Ishikawa (cell line): ENCODE measurements around the gene SH2B3.
A peak's percentile ranks its signal among the peaks of the same experiment; 100 is the strongest.

Experiments
- CEBPB ChIP-seq: IDR thresholded peaks from 2 replicates; pipeline ENCODE4 v1.6.1; 2012
- CREB1 ChIP-seq: IDR thresholded peaks from 2 replicates; pipeline ENCODE4 v1.6.1; 2012; ENCODE audit warnings: low read depth
- EGR1 ChIP-seq: IDR thresholded peaks from 2 replicates; pipeline ENCODE4 v1.6.1; 2012
- EP300 ChIP-seq: IDR thresholded peaks from 2 replicates; pipeline ENCODE4 v1.6.1; 2012; ENCODE audit warnings: borderline replicate concordance
- FOXM1 ChIP-seq: IDR thresholded peaks from 2 replicates; pipeline ENCODE4 v1.6.1; 2012; ENCODE audit warnings: low read depth, borderline replicate concordance
- NFIC ChIP-seq: IDR thresholded peaks from 2 replicates; pipeline ENCODE4 v1.6.1; 2012
- RAD21 ChIP-seq: IDR thresholded peaks from 2 replicates; pipeline ENCODE4 v1.6.1; 2012; ENCODE audit warnings: low read depth
- TAF1 ChIP-seq: IDR thresholded peaks from 2 replicates; pipeline ENCODE4 v1.6.1; 2012; ENCODE audit warnings: low read depth, mild to moderate bottlenecking
- TCF12 ChIP-seq: IDR thresholded peaks from 2 replicates; pipeline ENCODE4 v1.6.1; 2012; ENCODE audit warnings: low read depth
- TEAD4 ChIP-seq: IDR thresholded peaks from 2 replicates; pipeline ENCODE4 v1.6.1; 2012
- YY1 ChIP-seq: IDR thresholded peaks from 2 replicates; pipeline ENCODE4 v1.6.1; 2012; ENCODE audit warnings: low read depth
- ZBTB7A ChIP-seq: IDR thresholded peaks from 2 replicates; pipeline ENCODE4 v1.6.1; 2012; ENCODE audit warnings: low read depth
- TF ChIP-seq, protein P1 (sequence below): IDR thresholded peaks from 2 replicates; pipeline ENCODE4 v1.6.1; 2012
- TF ChIP-seq, protein P2 (sequence below): IDR thresholded peaks from 2 replicates; pipeline ENCODE4 v1.6.1; 2012; ENCODE audit warnings: low read depth, mild to moderate bottlenecking
- TF ChIP-seq, protein P3 (sequence below): IDR thresholded peaks from 2 replicates; pipeline ENCODE4 v1.6.1; 2012

SH2B3 gene

DNA sequence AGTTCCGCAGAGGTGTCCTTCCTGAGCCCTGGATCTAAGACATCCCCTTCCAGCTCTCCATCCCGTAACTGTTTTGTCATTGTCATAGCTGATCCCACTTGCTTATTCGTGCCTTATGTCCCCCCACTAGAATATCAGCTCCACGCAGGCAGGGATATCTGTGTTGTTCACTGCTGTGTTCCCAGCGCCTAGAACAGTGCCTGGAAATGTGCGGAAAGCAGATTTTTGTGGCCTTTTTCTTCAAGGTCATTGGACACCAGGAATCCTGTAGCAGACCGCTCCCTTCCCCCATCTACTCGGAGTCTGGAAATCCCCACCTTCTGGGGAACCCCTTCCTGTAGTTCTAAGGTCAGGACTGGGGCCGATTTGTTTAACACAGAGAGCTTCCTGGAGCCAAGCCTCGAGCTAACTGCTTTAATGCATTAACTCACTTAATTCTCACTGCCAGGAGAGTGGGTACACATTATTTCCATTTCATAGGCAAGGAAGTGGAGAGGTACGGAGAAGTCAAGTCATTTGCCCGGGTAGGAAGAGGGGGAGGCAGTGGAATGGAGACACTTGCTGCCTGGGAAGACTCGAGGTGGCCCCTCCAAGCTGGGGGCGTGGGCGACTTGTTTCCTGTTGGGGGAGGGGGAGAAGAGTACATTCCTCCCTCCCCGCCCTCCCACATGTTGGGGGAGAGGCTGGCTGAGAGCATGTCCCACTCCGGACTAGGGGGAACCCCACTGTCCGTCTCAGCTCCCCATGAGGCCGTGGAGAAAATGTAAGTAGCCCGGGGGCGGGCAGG is 1.2 kb upstream of the SH2B3 start:
- TF ChIP-seq TCF12, result no peak
- 0 out of 2 replicates have a peak, but pooled peaks have one; percentile 24 for TF ChIP-seq EGR1

DNA sequence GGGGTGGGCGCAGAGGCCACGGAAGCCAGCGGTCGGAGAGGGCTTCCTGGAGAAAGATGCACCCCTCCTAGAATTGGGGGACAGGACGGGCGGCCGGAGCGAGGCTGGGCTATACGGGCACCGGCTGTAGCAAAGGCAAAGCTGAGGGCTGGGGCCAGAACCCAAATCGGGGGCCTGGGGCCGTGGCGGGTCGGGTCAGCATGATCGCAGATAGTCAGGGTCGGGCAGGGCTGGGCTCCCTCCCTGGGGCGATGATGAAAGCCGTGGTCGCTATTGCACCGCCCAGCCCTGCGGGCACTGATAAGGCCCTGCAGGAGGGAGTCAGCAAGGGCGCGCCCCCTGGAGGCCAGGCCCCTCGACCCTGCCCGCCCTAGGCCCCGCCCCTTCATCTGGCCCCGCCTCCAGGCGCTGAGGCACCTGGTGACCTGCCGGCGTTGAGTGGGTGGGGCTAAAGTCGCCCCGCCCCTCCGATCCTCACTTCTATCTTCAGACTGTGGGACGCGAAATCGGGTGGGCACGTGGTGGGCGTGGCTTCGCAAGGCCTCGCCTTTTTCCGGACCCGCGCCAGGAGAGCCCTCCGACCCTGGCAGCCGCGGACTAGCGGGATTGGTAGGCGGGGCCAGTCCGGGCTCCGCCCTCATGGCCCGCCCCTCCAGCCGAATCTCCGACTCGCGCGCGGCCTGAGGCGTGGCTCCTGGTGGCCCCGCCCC is 419 bp upstream of the SH2B3 start:
- TF ChIP-seq, protein P1, sequence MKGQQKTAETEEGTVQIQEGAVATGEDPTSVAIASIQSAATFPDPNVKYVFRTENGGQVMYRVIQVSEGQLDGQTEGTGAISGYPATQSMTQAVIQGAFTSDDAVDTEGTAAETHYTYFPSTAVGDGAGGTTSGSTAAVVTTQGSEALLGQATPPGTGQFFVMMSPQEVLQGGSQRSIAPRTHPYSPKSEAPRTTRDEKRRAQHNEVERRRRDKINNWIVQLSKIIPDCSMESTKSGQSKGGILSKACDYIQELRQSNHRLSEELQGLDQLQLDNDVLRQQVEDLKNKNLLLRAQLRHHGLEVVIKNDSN, result peak; percentile 92
- TF ChIP-seq TEAD4, result no peak
- no peak for TF ChIP-seq FOXM1
- no peak; the same call in 1 of the 2 replicates for TF ChIP-seq NFIC
- TF ChIP-seq, protein P2, sequence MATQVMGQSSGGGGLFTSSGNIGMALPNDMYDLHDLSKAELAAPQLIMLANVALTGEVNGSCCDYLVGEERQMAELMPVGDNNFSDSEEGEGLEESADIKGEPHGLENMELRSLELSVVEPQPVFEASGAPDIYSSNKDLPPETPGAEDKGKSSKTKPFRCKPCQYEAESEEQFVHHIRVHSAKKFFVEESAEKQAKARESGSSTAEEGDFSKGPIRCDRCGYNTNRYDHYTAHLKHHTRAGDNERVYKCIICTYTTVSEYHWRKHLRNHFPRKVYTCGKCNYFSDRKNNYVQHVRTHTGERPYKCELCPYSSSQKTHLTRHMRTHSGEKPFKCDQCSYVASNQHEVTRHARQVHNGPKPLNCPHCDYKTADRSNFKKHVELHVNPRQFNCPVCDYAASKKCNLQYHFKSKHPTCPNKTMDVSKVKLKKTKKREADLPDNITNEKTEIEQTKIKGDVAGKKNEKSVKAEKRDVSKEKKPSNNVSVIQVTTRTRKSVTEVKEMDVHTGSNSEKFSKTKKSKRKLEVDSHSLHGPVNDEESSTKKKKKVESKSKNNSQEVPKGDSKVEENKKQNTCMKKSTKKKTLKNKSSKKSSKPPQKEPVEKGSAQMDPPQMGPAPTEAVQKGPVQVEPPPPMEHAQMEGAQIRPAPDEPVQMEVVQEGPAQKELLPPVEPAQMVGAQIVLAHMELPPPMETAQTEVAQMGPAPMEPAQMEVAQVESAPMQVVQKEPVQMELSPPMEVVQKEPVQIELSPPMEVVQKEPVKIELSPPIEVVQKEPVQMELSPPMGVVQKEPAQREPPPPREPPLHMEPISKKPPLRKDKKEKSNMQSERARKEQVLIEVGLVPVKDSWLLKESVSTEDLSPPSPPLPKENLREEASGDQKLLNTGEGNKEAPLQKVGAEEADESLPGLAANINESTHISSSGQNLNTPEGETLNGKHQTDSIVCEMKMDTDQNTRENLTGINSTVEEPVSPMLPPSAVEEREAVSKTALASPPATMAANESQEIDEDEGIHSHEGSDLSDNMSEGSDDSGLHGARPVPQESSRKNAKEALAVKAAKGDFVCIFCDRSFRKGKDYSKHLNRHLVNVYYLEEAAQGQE, result no peak
- TF ChIP-seq TAF1, result peak; percentile 31; the same call in 1 of the 2 replicates
- no peak for TF ChIP-seq EGR1
- TF ChIP-seq YY1, result no peak
- 0 out of 2 replicates have a peak, but pooled peaks have one; percentile 30 for TF ChIP-seq EP300
- no peak for TF ChIP-seq RAD21
- TF ChIP-seq ZBTB7A, result peak; percentile 83
- no peak for TF ChIP-seq CEBPB
- no peak for TF ChIP-seq CREB1
- TF ChIP-seq TCF12, result no peak
- TF ChIP-seq, protein P3, sequence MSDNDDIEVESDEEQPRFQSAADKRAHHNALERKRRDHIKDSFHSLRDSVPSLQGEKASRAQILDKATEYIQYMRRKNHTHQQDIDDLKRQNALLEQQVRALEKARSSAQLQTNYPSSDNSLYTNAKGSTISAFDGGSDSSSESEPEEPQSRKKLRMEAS, result peak; percentile 75

GRCh38 chr12:111406474-111407376 is 1.0 kb downstream of the SH2B3 start:
- TF ChIP-seq ZBTB7A, result peak; percentile 94
- no peak for TF ChIP-seq TAF1

GRCh38 chr12:111407377-111408115 is 1.8 kb downstream of the SH2B3 start:
- TF ChIP-seq ZBTB7A (peak; percentile 35; the same call in 1 of the 2 replicates), EP300 (no peak)

DNA sequence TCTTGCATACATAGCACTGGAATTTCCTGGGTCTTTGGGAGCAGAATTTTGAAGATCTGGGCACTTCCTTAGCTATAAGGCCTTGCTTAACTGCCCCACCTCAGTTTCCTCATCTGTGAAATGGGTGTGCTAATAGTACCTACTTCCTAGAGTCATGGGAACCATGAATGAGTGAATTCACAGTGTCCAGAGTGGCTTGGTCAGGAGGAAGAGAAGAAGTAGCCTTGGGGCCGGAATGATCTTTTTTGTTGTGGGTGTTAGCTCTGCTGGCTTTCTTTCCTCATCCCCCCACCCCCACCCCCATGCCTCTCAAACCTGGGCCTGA is 2.4 kb downstream of the SH2B3 start:
- TF ChIP-seq TAF1 (no peak), YY1 (no peak), EGR1 (no peak), TCF12 (no peak), TEAD4 (no peak), ZBTB7A (no peak)
- TF ChIP-seq, protein P1, result no peak
- TF ChIP-seq, protein P2, result no peak
- TF ChIP-seq, protein P3, result no peak
